H1 (cell line): ENCODE data around the gene SMARCB1. TPM values are rescaled to one million over a fixed set of nuclear protein-coding genes. Genes with fewer than 3 reads are reported as not detected.

Experiments
- E2F6 ChIP-seq: IDR thresholded peaks from 2 replicates; pipeline ENCODE4 v1.6.1; 2012; ENCODE audit warnings: inconsistent platforms
- RFX5 ChIP-seq: IDR thresholded peaks from 2 replicates; pipeline ENCODE4 v1.6.1; 2011; ENCODE audit warnings: low read depth, low read length, improper control_type of control experiment, borderline replicate concordance
- polyA plus RNA-seq, 7 experiments: library from polyadenylated mRNA; depleted of rRNA in 3 of 7; stranded (reverse) in 5 of 7; unstranded in 2 of 7; fragments of >200 nt in 5 of 7; fragments of 200-250 nt in 2 of 7; gene quantifications; 1 replicate in 5 of 7; 2 replicates in 1 of 7; 4 replicates in 1 of 7; pipeline versions ENCODE4 v1.2.1 to v1.2.3, GENCODE V29; 2011 to 2013; ENCODE audit warnings: missing spikeins in 2 of 7, mixed read lengths in 2 of 7
- total RNA-seq: library from RNA; stranded (reverse); fragmentation: NEBNext Ultra II Directional; extraction: Animal tissue kit (Norgen Biotek cat#: 25700); gene quantifications from 2 replicates; pipeline ENCODE4 v1.2.1, GENCODE V29; 2021

Gene SMARCB1
- total and polyA plus RNA-seq, 2 of the 8 experiments (the other 6 are each of a cell fraction or from before 2014, with no cell fraction given) = 116 to 145 TPM

GRCh38 chr22:23825246-23825905 is 38.6 kb downstream of the SMARCB1 start (continued):
- TF ChIP-seq RFX5 = no peak
- no peak for TF ChIP-seq E2F6
